ENCODE results near the gene AP3M1.

The AP3M1 gene

DNA sequence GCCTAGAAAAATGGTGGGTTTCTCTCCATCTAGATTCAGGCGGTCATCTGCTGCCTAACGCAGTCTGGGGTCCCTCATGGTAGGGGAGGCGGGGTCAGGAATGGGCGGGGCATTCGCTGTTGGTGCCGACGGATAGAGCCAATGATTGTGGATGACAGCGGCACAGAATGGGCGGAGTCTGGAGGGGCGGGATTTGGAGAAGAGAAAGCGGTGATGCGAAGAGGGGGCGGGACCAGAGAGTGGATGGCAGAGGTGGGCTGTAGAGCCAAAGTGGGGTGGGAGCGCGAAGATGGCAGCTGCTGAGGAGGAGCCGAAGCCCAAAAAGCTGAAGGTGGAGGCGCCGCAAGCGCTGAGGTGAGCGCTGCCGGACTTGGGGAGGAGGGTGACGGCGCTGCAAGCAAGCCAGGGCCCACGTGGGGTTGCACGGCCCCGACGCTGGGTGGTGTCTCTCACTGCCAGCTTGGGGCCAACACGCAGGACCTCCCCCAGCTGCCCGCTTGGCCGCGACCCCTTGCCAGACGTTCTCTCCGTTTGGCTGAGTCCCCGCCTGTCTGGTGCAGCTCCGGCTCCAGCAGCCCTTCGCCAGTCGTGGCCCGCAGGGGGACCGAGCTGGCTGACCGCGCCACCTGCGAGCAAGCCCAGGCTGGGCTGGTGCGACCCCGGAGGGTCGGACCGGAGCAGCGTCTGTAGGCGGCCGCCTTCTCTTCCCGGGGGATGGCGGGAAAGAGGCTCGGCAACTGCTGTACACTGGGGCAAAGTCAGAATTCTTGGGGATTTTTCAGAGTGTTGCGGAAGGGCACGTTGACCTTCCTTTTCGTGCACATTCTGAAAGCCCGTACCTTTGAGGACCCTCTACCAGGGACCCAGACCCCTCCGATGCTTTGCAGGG is 606 bp upstream of the AP3M1 start, which contains the start of gene ADK (continued):
- TF ChIP-seq ZFP41 (tag by site-specific recombination; IDR thresholded peaks at IDR 0.05; ENCODE audit: borderline replicate concordance) = no peak
- TF ChIP-seq, protein P1, sequence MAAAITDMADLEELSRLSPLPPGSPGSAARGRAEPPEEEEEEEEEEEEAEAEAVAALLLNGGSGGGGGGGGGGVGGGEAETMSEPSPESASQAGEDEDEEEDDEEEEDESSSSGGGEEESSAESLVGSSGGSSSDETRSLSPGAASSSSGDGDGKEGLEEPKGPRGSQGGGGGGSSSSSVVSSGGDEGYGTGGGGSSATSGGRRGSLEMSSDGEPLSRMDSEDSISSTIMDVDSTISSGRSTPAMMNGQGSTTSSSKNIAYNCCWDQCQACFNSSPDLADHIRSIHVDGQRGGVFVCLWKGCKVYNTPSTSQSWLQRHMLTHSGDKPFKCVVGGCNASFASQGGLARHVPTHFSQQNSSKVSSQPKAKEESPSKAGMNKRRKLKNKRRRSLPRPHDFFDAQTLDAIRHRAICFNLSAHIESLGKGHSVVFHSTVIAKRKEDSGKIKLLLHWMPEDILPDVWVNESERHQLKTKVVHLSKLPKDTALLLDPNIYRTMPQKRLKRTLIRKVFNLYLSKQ (tag by site-specific recombination; IDR thresholded peaks at IDR 0.05; ENCODE audit: borderline replicate concordance) = no peak
- TF ChIP-seq ZNF677 (tag by site-specific recombination; IDR thresholded peaks at IDR 0.05) = no peak
- TF ChIP-seq ZNF510 (tag by site-specific recombination; IDR thresholded peaks at IDR 0.05; ENCODE audit: insufficient replicate concordance) = no peak
- no peak for TF ChIP-seq ZNF48 (tag by site-specific recombination; IDR thresholded peaks at IDR 0.05)
- no peak for TF ChIP-seq ZNF24 (tag by site-specific recombination; IDR thresholded peaks at IDR 0.05)
- TF ChIP-seq KLF8 (tag by site-specific recombination; IDR thresholded peaks at IDR 0.05) = peak; percentile 63; the same call in 1 of the 2 replicates
- TF ChIP-seq HOXC10 (CRISPR knock-in tag; IDR thresholded peaks at IDR 0.05) = no peak
- TF ChIP-seq ZNF791 (tag by site-specific recombination; IDR thresholded peaks at IDR 0.05) = no peak
- no peak for TF ChIP-seq ZNF530 (tag by site-specific recombination; IDR thresholded peaks at IDR 0.05; ENCODE audit: low read depth)
- TF ChIP-seq ZBTB1 (tag by site-specific recombination; IDR thresholded peaks at IDR 0.05) = no peak
- 0 out of 2 replicates have a peak, but pooled peaks have one; percentile 26 for TF ChIP-seq WT1 (tag by site-specific recombination; IDR thresholded peaks at IDR 0.05)
- no peak for TF ChIP-seq ZNF560 (tag by site-specific recombination; IDR thresholded peaks at IDR 0.05; ENCODE audit: borderline replicate concordance)
- TF ChIP-seq, protein P2, sequence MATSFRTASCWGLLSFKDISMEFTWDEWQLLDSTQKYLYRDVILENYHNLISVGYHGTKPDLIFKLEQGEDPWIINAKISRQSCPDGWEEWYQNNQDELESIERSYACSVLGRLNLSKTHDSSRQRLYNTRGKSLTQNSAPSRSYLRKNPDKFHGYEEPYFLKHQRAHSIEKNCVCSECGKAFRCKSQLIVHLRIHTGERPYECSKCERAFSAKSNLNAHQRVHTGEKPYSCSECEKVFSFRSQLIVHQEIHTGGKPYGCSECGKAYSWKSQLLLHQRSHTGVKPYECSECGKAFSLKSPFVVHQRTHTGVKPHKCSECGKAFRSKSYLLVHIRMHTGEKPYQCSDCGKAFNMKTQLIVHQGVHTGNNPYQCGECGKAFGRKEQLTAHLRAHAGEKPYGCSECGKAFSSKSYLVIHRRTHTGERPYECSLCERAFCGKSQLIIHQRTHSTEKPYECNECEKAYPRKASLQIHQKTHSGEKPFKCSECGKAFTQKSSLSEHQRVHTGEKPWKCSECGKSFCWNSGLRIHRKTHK (tag by site-specific recombination; IDR thresholded peaks at IDR 0.05) = no peak
- no peak for TF ChIP-seq ZNF830 (tag by site-specific recombination; IDR thresholded peaks at IDR 0.05; ENCODE audit: low read depth)
- TF ChIP-seq, protein P3, sequence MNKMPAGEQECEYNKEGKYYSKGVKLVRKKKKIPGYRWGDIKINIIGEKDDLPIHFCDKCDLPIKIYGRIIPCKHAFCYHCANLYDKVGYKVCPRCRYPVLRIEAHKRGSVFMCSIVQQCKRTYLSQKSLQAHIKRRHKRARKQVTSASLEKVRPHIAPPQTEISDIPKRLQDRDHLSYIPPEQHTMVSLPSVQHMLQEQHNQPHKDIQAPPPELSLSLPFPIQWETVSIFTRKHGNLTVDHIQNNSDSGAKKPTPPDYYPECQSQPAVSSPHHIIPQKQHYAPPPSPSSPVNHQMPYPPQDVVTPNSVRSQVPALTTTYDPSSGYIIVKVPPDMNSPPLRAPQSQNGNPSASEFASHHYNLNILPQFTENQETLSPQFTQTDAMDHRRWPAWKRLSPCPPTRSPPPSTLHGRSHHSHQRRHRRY (tag by site-specific recombination; IDR thresholded peaks at IDR 0.05) = no peak
- no peak for TF ChIP-seq ZNF239 (tag by site-specific recombination; IDR thresholded peaks at IDR 0.05)
- TF ChIP-seq ZNF266 (tag by site-specific recombination; IDR thresholded peaks at IDR 0.05; ENCODE audit: low read depth) = no peak
- TF ChIP-seq TRIM28 (IDR thresholded peaks at IDR 0.05; ENCODE audit: borderline replicate concordance, low read length) = no peak
- no peak for TF ChIP-seq ZNF654 (tag by site-specific recombination; IDR thresholded peaks at IDR 0.05; ENCODE audit: low read depth)
- no peak for TF ChIP-seq ZNF223 (tag by site-specific recombination; IDR thresholded peaks at IDR 0.05)
- no peak for TF ChIP-seq ZNF19 (tag by site-specific recombination; IDR thresholded peaks at IDR 0.05; ENCODE audit: low read depth)
- TF ChIP-seq ZFP69B (tag by site-specific recombination; IDR thresholded peaks at IDR 0.05) = peak; percentile 72
- TF ChIP-seq ZNF629 (tag by site-specific recombination; IDR thresholded peaks at IDR 0.05) = no peak; the same call in 1 of the 2 replicates
- no peak for TF ChIP-seq ZNF302 (tag by site-specific recombination; IDR thresholded peaks at IDR 0.05; ENCODE audit: low read depth)
- TF ChIP-seq ZNF701 (tag by site-specific recombination; IDR thresholded peaks at IDR 0.05) = no peak
- no peak for TF ChIP-seq SCRT2 (tag by site-specific recombination; IDR thresholded peaks at IDR 0.05)
- 0 out of 2 replicates have a peak, but pooled peaks have one; percentile 60 for TF ChIP-seq ZNF394 (tag by site-specific recombination; IDR thresholded peaks at IDR 0.05; ENCODE audit: borderline replicate concordance)
- peak; percentile 97 for TF ChIP-seq ZBTB48 (tag by site-specific recombination; IDR thresholded peaks at IDR 0.05)
- no peak for TF ChIP-seq ZNF211 (tag by site-specific recombination; IDR thresholded peaks at IDR 0.05; ENCODE audit: low read depth)
- no peak for TF ChIP-seq ZFP3 (tag by site-specific recombination; IDR thresholded peaks at IDR 0.05; ENCODE audit: low read depth)
- TF ChIP-seq ZNF366 (tag by site-specific recombination; conservative IDR thresholded peaks at IDR 0.05) = peak; percentile 46; the same call in 1 of the 2 replicates
- no peak for TF ChIP-seq MYNN (tag by site-specific recombination; IDR thresholded peaks at IDR 0.05; ENCODE audit: borderline replicate concordance)
- no peak for TF ChIP-seq ZNF473 (tag by site-specific recombination; IDR thresholded peaks at IDR 0.05)
